GM18502 (cell line): ENCODE measurements around the gene PRXL2A.
"Not testable (repeated sequence)": the region's sequence is repeated elsewhere in the genome, so short reads cannot be mapped to it uniquely, and the experiment has no call there.

Source experiments
- ATAC-seq: cut with Tn5 transposase; IDR thresholded peaks from one replicate; pipeline ENCODE4 v1.9.1; 2021; ENCODE audit warnings: mild to moderate bottlenecking; ENCODE audit not compliant: unreplicated experiment, poor library complexity

PRXL2A gene

DNA sequence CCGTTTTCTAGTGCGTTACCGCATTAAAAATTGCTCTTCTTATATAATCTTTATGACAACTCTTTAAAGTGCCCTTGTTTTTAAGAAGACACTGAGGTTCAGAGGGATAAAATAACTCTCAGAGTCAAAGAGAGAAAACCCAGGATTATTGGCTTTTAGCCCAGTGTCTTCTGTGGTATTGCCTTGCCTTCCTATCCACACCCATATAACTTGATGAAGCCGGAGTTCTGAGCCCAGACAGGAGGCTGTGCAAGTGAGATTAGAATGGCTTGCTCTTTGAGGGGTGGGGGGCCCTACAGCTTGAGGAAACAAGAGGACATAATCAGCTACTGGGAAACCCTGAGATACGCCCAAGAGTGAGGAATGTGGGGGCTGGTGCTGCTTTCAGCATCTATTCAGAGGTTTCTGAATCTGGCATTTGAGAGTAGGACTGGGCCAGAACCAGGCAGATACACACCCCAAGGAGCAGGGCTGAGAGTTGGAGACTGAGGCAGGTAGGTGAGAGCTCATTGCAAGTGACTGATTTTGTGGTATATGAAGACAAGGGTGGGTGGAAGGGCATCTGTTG is 2.3 kb downstream of the PRXL2A start:
- ATAC-seq, result no peak

DNA sequence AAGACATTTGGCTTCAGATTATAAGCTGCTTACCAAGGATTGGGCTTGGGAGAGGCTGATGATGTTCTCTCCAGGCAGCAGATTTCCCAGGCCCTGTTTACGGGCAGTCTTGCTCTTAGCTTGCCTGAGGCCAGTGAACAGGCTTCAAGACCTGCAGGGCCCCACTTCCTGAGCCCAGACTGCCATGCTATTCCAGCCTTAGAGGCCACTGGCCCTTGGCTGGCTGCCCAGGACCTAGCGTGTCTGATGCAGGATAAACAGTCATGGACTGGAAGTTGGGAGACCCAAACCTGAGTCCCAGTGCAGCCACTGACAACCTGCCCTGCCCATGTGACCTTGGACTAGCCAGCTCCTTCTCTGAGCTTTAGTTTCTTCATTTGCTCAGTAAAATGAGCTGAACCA is 2.9 kb downstream of the PRXL2A start:
- no peak for ATAC-seq

DNA sequence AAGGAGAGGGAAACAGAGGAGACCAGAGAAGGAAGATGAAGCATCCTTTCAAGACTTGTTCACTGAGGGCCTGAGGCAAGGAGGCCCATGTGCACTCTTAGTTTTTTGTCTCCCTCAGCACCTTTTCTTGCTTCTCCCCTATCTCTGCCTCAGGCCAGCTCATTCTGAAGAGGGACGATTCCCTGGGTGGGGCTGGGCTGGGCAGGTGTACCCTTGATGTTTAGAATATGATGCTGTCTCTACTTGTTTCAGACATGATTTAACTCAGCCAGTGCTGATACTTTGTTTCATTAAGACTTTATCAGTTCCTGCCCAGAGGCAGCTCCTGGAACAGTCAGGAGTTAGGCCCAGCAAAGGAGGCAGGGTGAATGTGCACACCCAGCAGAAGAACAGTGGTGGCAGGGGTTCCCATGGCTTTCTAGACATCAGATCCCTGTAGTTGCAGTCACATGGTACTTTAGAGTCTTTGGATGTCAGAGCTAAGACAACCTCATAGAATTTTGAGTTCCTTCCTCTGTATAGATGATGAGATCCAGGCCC is 3.4 kb downstream of the PRXL2A start:
- ATAC-seq, result no peak

DNA sequence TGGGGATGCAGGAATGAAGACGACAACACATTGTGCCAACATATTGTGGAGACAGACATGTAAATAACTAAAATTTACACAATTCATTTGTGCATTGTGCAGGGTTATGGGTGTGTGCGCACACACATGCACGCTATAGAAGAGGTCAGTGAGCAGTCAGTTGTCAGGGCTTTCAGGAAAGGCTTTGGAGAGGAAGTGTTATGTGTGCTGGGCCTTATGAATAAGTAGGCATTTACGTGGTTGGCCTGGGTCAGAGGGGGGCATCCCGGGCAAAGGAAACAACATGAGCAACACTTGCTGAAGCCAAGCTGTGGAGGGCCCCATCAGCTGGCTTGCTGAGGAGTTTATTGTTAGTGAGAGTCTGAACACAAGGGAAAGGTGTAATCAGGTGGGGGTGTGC is 4.1 kb downstream of the PRXL2A start:
- ATAC-seq, result no peak

DNA sequence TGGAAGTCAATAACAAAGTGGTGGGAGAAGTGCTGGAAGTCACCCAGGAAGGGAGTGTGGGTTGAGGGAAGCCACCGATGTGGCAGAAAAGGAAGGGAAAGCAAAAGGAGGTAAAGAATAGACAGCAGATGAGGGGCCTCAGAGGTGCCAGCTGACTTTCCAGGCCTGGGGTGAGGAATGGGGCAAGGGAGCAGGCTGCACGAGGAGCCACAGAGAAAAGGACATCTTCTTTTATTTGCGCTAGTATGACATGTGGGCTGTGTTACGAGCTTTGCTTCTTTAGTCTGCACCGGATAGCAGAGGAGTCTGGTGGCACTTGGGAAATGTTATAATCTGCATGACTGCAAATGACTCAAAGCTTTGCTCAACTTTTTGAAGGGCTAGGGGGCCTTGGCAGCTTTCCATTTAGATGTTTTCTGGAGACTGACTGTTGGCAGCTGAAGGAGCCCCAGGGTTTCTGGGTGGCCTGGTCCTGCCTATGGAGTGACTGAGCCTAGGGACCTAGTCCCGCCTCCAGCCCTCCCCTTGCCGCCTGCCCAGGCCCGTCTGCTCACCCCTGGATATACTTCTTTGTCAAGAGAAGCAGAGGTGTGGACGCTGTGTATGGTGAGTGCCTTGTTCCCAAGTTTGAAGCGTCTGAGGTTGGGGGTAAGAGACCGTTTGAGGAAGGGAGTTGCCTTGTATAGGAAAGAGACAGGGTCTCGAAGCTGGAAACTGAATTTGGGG is 5.1 kb downstream of the PRXL2A start:
- ATAC-seq, result no peak

DNA sequence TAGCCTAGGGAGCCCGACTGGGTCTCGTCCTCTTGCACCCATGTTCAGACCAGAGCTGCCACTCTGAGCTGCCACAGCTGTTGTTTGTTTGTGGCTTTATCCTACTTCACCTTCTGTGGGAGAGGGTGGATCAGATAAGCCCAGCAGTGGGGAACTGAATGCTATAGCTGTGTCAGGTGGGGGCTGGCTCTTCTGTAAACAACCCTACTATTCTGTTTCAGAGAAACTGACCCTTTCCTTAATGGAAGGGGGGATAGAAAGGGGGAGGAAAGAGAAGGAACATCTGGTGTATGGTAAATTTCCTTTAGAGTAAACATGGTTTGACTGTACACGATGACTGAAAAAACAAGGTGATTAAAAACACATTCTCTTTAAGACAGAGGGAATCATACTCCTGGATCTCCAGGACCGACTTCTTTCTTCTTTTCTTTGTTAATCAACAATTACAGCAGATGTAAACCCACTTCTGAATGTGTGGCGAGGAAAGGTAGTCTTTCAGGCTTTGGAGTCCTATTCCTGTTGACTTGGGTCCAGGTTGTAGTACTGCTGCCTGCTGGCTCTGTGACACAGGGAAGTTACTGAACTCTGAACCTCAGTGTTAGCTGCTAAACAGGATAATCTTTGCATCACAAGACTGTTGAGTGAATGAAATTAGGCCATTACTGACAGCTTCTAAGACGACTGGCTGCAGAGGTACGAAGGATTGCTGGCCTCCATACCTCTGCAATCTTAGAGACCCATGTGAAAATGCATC is 6.0 kb downstream of the PRXL2A start:
- no peak for ATAC-seq

DNA sequence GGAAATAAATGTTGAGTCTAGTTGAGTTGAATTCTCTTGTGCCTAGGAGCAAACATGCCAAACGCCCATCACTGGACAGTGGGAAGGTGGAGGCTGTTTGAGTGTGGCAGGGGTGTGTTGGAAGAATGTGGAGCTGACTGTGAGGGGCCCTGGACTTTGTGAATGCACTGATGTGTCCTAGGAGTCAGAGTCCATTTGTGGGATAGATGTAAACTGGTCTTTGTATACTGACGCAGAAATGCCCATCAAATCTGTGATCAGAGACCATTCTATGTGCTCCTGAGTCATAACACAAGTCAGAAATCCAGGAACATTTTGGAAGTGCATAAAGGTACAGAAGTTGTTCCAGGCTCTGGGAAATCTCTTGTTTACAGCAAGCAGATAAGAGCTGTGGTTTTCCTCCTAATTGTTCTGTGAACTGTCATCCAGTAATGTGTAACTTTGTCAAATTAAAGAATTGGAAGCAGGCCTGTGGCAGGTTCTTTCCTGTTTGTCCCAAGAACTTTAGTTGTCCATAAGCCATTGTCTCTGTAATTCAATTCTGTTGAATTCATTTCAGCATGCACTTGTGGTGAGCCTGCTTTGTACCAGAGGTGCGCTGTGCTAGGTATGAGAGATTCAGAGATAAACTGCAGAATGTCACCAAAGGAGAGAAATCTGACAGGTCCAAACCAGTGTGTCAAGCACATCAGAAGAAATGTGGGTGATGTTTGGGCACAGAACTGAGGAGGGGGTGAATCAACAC is 7.6 kb downstream of the PRXL2A start:
- no peak for ATAC-seq

DNA sequence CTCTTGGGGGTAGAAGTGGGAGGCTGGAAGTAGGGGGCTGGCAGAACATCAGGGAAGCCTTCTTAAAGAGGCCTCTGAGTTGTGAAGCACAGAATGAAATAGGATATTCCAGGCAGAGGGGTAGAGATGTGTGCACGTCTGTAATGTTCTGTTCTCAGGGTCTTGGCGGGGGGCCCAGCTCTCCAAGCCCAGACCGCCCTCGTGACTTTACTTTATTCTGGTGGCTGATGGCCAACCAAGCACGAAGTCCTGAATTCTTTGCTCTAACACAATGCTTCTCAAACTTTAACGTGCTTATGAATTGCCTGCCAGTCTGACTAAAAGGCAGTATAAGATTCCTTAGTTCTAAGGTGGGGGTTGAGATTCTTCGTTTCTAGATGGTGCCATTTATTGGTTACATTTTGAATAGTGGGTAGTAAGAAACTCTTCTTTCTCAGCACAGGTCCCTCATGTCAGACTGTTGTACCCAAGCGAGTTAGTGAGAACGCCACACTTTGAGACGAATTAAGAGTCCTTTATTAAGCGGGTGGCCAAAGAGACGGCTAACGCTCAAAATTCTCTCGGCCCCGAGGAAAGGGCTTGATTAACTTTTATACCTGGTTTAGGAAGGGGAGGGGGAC is 8.2 kb downstream of the PRXL2A start:
- no peak for ATAC-seq

DNA sequence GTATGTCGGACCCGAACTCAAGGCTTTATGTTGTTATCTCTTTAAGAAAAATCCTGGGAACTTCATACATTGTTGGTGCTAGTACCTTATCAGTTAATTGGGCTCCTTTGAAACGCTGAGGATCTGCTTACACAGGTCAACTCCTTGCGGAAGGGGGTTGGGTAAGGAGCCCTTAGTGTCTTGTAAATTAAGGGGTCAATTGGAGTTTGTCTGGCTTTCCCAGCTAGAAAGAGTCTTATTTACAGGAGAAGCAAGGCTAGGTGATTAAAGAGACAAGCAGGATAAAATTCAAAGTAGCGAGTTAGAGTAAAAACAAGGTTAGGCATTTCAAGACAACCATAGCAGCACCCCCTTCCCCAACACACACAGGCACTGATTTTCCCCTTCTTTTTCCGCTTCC is 8.9 kb downstream of the PRXL2A start:
- not testable (repeated sequence) for ATAC-seq

DNA sequence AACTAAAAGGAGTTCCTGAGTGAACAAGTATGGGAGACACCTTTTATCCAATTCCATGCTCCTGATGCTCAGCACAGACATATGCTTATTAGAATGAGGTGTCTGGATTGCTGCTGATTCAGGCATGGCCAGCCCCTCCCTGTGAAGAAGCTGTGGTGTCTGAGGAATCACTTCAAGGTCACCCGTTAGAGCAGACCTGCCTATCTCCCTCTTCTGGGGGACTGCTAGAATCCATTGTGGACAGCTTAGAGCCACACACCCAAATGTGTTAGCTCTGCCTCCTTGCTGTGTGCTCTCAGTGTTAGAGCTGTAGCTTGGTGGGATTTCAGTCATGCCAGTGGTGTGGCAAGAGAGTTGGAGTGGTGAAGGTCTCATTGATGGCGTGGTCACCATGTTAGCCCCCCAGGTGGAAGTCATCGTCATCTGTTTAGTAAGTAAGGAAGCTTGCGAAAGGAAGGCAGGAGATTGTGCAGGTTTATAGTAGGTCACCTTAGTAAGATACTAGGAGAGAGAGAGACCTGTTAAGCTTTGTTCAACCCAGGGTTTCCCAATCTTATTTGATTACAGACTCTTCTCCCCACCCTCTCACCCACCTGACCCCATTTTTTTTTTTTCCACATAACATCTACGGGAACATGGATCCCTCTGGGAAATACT is 12.8 kb downstream of the PRXL2A start:
- ATAC-seq, result peak; percentile 47

DNA sequence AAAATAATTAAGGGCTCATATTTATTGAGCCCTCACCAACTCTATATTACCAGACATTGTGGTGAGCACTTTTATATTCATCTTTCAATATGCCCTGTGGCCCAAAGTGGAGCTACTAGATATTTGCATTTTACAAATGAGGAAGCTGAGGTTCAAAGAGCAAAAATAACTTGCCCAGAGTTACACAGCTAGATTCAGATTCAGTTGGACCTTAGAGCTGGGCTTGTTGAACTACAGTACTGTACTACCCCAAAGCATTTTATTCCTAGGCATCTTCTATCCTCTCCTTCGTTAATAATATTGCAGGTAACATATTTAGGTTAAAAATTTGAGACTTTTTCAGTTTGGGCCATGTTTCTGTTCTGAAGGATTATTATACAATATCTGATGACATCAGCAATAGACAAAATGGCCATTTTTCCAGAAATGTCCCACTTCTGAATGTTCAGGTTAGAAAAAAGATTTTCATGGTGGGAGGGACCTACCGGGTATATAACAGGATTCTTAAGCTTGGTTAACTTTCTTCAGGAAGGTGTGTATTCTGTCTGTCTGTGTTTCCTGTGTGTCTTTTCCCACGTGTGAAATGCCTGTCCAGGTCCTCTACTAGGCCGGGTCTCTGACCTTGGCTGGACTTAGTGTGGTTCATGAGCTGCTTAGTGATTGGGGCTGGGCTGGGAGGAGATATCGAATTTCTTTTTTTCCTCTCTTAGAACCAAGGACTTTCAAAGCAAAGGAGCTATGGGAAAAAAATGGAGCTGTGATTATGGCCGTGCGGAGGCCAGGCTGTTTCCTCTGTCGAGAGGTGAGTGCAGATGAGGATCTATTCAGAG is 13.6 kb downstream of the PRXL2A start:
- peak; percentile 94 for ATAC-seq

DNA sequence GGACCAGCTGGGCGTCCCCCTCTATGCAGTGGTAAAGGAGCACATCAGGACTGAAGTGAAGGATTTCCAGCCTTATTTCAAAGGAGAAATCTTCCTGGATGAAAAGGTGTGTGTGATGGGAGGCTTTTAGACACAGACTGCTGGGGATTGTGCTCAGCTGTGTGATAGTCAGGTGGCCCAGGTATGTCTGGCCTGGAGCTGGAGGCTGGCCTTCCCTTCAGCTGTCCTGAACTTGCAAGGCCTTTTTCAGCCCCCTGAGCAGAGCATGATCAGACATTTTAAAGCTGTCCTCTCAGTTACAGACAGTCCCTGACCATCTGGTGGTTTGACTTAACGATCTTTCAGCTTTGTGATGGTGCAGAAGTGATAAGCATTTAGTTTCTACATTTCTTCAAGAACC is 17.6 kb downstream of the PRXL2A start:
- no peak for ATAC-seq

DNA sequence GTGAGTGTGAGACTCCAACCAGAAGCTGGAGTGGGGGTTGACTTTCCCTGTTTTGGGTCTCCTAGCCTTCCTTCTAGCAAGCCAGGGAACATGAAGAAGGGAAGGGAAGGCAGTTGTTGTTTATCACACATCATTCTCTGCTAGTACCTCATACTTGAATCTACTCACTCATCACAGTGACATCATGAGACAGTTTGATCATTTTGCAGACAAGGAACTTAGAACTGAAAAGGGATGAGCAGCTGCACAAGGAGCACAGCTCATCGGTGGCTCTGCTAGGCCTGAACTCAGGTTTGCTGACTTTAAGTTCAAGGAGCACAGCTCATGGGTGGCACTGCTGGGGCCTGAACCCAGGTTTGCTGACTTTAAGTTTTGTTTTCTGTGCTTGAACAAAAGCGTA is 19.2 kb downstream of the PRXL2A start:
- ATAC-seq, result no peak

DNA sequence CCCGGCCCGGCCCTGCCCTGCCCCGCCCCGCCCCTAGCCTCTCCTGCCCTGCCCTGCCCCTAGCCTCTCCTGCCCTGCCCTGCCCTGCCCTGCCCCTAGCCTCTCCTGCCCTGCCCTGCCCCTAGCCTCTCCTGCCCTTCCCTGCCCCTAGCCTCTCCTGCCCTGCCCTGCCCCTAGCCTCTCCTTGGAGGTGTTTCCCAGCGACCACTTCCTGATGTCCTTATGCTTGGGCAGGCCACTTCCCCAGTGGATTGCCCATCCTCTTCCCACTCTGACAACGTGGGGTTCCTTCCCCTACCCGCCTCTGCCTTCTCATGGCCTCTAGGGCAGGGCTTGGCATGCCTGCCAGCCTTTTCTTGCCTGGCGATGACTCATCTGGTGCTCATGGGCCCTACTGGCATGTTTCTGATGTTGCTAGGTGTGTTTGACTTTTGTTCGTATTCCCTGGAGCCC is 21.2 kb downstream of the PRXL2A start:
- no peak for ATAC-seq

DNA sequence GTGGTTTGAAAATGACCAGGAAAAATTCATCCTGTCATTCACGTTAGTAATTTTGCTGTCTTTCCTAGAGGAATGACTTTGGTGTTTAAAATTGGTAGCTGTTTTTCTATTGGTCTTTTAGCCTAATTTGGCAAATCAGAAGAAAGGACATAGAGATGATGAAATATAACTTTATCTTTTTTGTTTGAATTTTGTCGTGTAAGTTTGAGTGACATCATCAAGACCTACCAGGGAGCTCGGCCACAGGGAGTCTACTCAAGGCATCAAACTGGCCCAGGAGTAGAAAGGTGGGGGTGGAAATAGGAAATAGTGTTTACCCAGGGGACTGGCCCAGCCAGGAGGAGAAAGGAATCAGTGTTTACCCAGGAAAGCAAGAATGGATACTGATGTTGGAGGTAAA is 24.8 kb downstream of the PRXL2A start:
- no peak for ATAC-seq

DNA sequence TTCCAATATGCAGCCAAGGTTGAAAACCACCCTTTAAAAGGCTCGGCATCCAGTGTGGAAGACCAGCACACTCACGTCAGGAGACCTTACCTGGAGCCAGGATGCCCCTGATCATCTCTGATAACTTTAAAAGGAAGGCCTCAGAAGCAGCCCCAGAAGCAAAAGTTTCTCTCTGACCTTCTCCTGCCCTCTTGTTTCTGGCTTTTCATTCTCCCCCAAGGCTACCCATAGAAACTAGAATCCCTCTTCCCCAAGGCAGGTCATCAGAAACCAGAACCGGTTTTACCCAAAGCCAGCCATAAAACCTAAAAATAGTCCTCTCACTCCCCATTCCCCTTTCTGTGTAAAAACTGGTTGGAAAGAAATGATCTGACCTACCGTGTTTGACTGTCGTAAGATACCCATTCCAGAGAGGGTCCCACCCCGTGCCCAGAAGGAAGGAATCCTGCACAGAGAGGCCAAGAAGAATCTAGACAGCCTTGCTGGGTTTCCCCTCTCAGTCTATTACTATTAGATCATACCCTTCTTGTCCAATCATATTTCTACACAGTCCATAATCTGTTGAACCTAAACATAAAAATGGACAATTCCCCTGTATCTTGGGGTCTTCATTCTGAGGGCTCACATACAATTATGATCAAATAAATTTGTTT is 28.2 kb downstream of the PRXL2A start:
- ATAC-seq, result no peak

DNA sequence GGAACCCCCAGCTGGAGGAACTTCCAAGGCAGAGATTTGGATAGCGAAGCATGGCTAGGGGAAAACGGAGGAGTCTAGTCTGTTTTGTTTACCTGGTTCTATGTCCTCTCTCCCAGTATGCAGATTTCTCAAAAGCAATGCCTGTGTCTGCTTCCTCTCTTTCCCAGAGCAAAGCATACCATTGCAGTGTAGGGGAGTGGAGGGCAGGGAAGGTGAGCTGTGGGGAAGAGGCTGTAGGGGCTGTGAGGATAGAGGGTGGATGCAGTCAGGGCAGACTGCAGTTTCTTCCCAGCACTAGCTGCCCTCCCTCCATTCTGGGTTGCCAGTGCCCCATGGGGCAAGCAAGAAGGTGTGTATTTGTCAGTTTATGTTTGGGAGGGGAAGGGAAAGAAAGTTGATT is 28.9 kb downstream of the PRXL2A start:
- ATAC-seq, result no peak

DNA sequence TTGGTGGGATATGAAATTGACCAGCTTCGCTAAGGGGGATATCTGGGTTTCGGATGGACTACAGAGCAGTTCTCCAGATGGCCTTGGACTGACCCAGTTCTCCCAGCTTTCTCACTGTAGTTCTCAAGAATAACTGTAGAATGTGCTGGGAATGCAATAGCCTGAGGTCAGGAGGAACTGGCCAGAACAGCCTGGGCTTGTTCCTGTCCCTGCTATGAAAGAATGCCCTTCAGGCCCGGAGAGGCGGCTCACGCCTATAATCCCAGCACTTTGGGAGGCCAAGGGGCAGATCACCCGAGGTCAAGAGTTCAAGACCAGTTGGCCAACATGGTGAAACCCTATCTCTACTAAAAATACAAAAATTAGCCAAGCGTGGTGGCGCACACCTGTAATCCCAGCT is 33.5 kb downstream of the PRXL2A start:
- no peak for ATAC-seq
